Neural crest cell (in vitro differentiated cells): ENCODE results near the gene NAPB. TPM values are rescaled to one million over a fixed set of nuclear protein-coding genes. Genes with fewer than 3 reads are reported as not detected.

Experiments
- DNase-seq: peaks from one replicate; pipeline ENCODE4 v3.0.0; 2021; ENCODE audit warnings: low read depth, mixed read lengths, low spot score
- H3K27ac Mint-ChIP-seq: one replicate; pipeline ENCODE4 v1.8.0; 2021; ENCODE audit warnings: mild to moderate bottlenecking, mixed read lengths; ENCODE audit not compliant: unreplicated experiment
- H3K27me3 Mint-ChIP-seq: 2 replicates; pipeline ENCODE4 v1.8.0; 2021; ENCODE audit warnings: low read depth, mild to moderate bottlenecking, mixed read lengths
- H3K36me3 Mint-ChIP-seq: 2 replicates; pipeline ENCODE4 v1.8.0; 2021; ENCODE audit warnings: low read depth, mild to moderate bottlenecking, mixed read lengths
- H3K4me1 Mint-ChIP-seq: 2 replicates; pipeline ENCODE4 v1.8.0; 2021; ENCODE audit warnings: mixed read lengths
- H3K4me3 Mint-ChIP-seq: one replicate; pipeline ENCODE4 v1.8.0; 2021; ENCODE audit warnings: mild to moderate bottlenecking, mixed read lengths
- H3K9me3 Mint-ChIP-seq: 2 replicates; pipeline ENCODE4 v1.8.0; 2021; ENCODE audit warnings: mixed read lengths
- total RNA-seq: library from RNA; stranded (reverse); gene quantifications from 2 replicates; pipeline ENCODE4 v1.2.1, GENCODE V29; 2021
- TF ChIP-seq, protein P1 (sequence below): fragments of 200-600 bp; sonication (generic); conservative IDR thresholded peaks from 2 replicates; pipeline ENCODE4 v1.5.0; 2021; ENCODE audit warnings: antibody characterized with exemption, mild to moderate bottlenecking

NAPB gene
- total RNA-seq, 1 donor from 2014 or later: 14.6 TPM

DNA sequence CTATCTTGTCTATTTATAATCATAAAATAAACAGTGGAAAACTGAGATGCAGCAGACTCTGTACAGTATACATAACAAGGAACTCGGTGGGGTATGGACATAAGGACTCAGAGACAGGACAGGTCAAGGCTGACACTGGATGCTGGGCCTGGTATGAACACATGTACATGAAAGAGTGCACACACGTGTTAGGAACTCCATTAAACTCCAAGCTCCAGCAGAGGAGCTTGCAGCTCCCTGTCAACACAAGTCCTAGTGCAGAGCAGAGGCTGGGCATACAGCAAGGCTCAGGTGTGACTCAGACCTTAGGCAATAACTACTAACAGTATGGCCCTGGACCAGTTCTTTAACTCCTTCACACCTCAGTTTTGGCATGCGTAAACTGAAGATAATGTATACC lies 17.1 kb downstream of the NAPB start:
- Mint-ChIP-seq H3K27ac (no peak overlapping the region), H3K27me3 (no peaks in the 10 kb centered on the region), H3K9me3 (no peaks in the 10 kb centered on the region), H3K4me1 (peaks cover 19% of the 10 kb centered on the region), H3K36me3 (no peaks in the 10 kb centered on the region), H3K4me3 (no peak overlapping the region)
- no peak for DNase-seq
- TF ChIP-seq, protein P1, sequence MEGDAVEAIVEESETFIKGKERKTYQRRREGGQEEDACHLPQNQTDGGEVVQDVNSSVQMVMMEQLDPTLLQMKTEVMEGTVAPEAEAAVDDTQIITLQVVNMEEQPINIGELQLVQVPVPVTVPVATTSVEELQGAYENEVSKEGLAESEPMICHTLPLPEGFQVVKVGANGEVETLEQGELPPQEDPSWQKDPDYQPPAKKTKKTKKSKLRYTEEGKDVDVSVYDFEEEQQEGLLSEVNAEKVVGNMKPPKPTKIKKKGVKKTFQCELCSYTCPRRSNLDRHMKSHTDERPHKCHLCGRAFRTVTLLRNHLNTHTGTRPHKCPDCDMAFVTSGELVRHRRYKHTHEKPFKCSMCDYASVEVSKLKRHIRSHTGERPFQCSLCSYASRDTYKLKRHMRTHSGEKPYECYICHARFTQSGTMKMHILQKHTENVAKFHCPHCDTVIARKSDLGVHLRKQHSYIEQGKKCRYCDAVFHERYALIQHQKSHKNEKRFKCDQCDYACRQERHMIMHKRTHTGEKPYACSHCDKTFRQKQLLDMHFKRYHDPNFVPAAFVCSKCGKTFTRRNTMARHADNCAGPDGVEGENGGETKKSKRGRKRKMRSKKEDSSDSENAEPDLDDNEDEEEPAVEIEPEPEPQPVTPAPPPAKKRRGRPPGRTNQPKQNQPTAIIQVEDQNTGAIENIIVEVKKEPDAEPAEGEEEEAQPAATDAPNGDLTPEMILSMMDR: no peak

- Mint-ChIP-seq H3K36me3 (no peaks in the 10 kb centered on the region), H3K4me3 (no peak overlapping the region), H3K9me3 (no peaks in the 10 kb centered on the region), H3K27me3 (no peaks in the 10 kb centered on the region), H3K4me1 (peaks cover 19% of the 10 kb centered on the region), H3K27ac (no peak overlapping the region)
- DNase-seq: no peak
- TF ChIP-seq, protein P1: no peak
Observed at GRCh38 chr20:23403751-23404150, 17.5 kb downstream of the NAPB start.

DNA sequence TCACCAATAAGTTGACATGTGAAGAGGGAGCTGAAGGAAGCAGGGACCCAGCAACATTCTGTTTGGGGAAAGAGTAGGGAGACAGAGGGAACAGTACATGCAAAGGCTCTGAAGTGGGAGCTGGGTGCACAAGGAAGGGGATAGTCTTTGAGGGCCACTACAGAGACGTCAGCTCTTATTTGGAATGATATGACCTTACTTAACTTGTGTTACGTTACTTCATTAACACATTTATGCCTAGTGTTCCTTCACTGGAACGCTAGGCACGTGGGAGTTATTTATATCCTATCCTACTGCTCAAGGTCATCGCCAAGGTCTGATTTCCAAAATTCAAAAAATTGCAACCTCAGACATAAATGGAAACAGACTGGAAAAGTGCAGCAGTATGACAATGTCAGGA lies 20.2 kb downstream of the NAPB start:
- no peaks in the 10 kb centered on the region for H3K27me3 Mint-ChIP-seq

GRCh38 chr20:23399568-23400241 lies 21.6 kb downstream of the NAPB start:
- TF ChIP-seq, protein P1: peak; percentile 21
- Mint-ChIP-seq H3K9me3 (no peaks in the 10 kb centered on the region), H3K27me3 (no peaks in the 10 kb centered on the region), H3K27ac (no peak overlapping the region), H3K4me1 (no peaks in the 10 kb centered on the region), H3K36me3 (no peaks in the 10 kb centered on the region), H3K4me3 (no peak overlapping the region)
- DNase-seq: no peak

More for the DNA sequence above, 20.2 kb downstream of the NAPB start:
- Mint-ChIP-seq H3K4me3 (no peak overlapping the region), H3K4me1 (peaks cover 4% of the 10 kb centered on the region), H3K9me3 (no peaks in the 10 kb centered on the region), H3K36me3 (no peaks in the 10 kb centered on the region), H3K27ac (no peak overlapping the region)
- TF ChIP-seq, protein P1: no peak
- DNase-seq: no peak

GRCh38 chr20:23397961-23398360 lies 23.3 kb downstream of the NAPB start:
- Mint-ChIP-seq H3K27ac (no peak overlapping the region), H3K4me3 (no peak overlapping the region)
- TF ChIP-seq, protein P1: no peak

More at GRCh38 chr20:23397961-23398360, 23.3 kb downstream of the NAPB start:
- peaks cover 9% of the 10 kb centered on the region for H3K36me3 Mint-ChIP-seq
- H3K4me1 Mint-ChIP-seq: no peaks in the 10 kb centered on the region
- no peaks in the 10 kb centered on the region for H3K9me3 Mint-ChIP-seq
- DNase-seq: no peak
- H3K27me3 Mint-ChIP-seq: no peaks in the 10 kb centered on the region
